Right lobe of liver (tissue), 6 donors: ENCODE results near the gene TARS1. TPM values are rescaled to one million over a fixed set of nuclear protein-coding genes. Genes with fewer than 3 reads are reported as not detected.
A peak's percentile ranks its signal among the peaks of the same experiment; 100 is the strongest.

Source experiments
- ATAC-seq, 4 donors: fragments of 200-7000 bp; cut with Tn5 transposase; one replicate each; pipeline ENCODE4 v1.9.1; 2020; ENCODE audit warnings: mild to moderate bottlenecking in 4 of 4, moderate library complexity in 4 of 4
- DNase-seq, 3 donors: peaks; one replicate each; pipeline ENCODE4 v3.0.0-alpha.2; 2020
- H3K27ac ChIP-seq, 3 donors: fragments of 200-600 bp; one replicate each; pipeline ENCODE4 v1.8.0; 2022
- H3K27me3 ChIP-seq, 2 donors: fragments of 200-600 bp; one replicate each; pipeline ENCODE4 v1.8.0; 2022
- H3K36me3 ChIP-seq, 4 donors: fragments of 200-600 bp; sonication (generic) in 1 of 4; one replicate each; pipeline versions ENCODE4 v1.5.1 to v1.8.0; 2017 to 2022; ENCODE audit warnings: control low read depth in 1 of 4
- H3K4me1 ChIP-seq, 4 donors: fragments of 200-600 bp; sonication (generic) in 1 of 4; one replicate each; pipeline versions ENCODE4 v1.5.1 to v1.8.0; 2017 to 2022; ENCODE audit warnings: control low read depth in 1 of 4
- H3K4me3 ChIP-seq, 3 donors: fragments of 200-600 bp; one replicate each; pipeline ENCODE4 v1.8.0; 2022
- H3K9me3 ChIP-seq, 4 donors: fragments of 200-600 bp; sonication (generic) in 1 of 4; one replicate each; pipeline versions ENCODE4 v1.5.1 to v1.8.0; 2017 to 2022; ENCODE audit warnings: control low read depth in 1 of 4
- CTCF ChIP-seq, 4 donors: fragments of 200-600 bp in 3 of 4; fragments of 450-650 bp in 1 of 4; IDR thresholded peaks; one replicate each; pipeline versions ENCODE4 v1.5.1 to v1.8.0; 2016 to 2022; ENCODE audit warnings: antibody characterized with exemption in 4 of 4, mild to moderate bottlenecking in 2 of 4
- POLR2A ChIP-seq: fragments of 450-650 bp; IDR thresholded peaks from one replicate; pipeline ENCODE4 v1.6.1; 2017; ENCODE audit warnings: antibody characterized with exemption, mild to moderate bottlenecking
- WGBS: methylation state at CpG from one replicate; pipeline ENCODE4 v1.1.6; 2018; ENCODE audit warnings: low coverage, low lambda C conversion rate; ENCODE audit not compliant: insufficient coverage; ENCODE audit errors: missing lambda C conversion rate; 5-methylcytosine and 5-hydroxymethylcytosine counted together
- intact Hi-C, 2 donors: fragments of 100-400 bp; cut with DNase I; formaldehyde crosslinking; loops; one replicate each; pipeline versions ENCODE4 v1.11.2 to v1.14.1; 2022
- total RNA-seq, 6 experiments: library from RNA; depleted of rRNA in 2 of 6; stranded (reverse); fragments of >200 nt in 2 of 6; fragmentation: NEBNext Ultra II Directional in 3 of 6; extraction: Animal tissue kit (Norgen Biotek cat#: 25700) in 3 of 6; gene quantifications; one replicate each; pipeline versions ENCODE4 v1.1.0 to v1.2.4, GENCODE V29; 2016 to 2023
- donor health status: DM: no; HTN: yes; CAD: no.
- donor health status: DM: no; HTN: no; CAD: no.
- donor health status: DM: no; HTN: no; CAD: no.
- donor health status: DM: no; HTN: yes; CAD: no.
- donor health status: DM: no; HTN: yes; CAD: no.

Gene TARS1
- total RNA-seq, 6 experiments from 2014 or later, result 43.2 to 118 (median 98.3) TPM

- no peaks in the 10 kb centered on the region for H3K36me3 ChIP-seq
- 2% methylated on average over 3 of the region's 3 CpGs for WGBS
- no peak overlapping the region for H3K4me3 ChIP-seq
- DNase-seq (no peak), ATAC-seq (peak; percentile 52 to 60 (median 54))
- H3K9me3 ChIP-seq, result no peaks in the 10 kb centered on the region
- TF ChIP-seq POLR2A (no peak), CTCF (IDR thresholded peaks at IDR 0.05) (peak; percentile 45 to 56 (median 52))
- no peak overlapping the region for H3K27ac ChIP-seq
- H3K4me1 ChIP-seq, result no peaks in the 10 kb centered on the region
- H3K27me3 ChIP-seq, result no peaks in the 10 kb centered on the region
- intact Hi-C loops, result no loop called here
These were observed 17.6 kb upstream of the TARS1 start for GRCh38 chr5:33423018-33423630.

GRCh38 chr5:33425314-33425713, 15.5 kb upstream of the TARS1 start:
- Histone ChIP-seq H3K4me1 (no peaks in the 10 kb centered on the region), H3K9me3 (no peaks in the 10 kb centered on the region), H3K36me3 (no peaks in the 10 kb centered on the region), H3K4me3 (no peak overlapping the region), H3K27me3 (no peaks in the 10 kb centered on the region), H3K27ac (no peak overlapping the region)
- WGBS, result 57% methylated on average over 2 of the region's 2 CpGs
- intact Hi-C loops, result no loop called here
- no peak for TF ChIP-seq CTCF (IDR thresholded peaks at IDR 0.05)
- TF ChIP-seq POLR2A, result no peak
- ATAC-seq (no peak), DNase-seq (no peak)

DNA sequence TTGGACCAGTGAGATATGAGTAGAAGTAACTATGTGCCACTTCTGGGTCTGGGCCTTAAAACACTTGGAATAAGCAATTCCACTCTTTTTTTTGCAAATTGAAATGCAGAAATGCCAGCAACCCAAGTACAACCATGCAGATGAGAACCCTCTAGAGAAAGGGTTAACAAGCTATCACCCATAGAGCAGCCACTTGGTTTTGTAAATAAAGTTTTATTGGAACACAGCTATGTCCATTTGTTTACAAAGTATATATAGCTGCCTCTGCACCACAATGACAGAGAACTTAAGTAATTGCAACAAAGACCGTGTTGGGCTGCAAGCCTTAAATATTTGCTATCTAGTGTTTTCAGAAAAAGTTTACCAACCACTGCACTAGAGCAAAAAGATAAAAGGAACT, 9.8 kb upstream of the TARS1 start:
- intact Hi-C loops, result loop anchor here in 1 of 2 donors (10.0 kb wide), 1 partner anchor 504 kb away; the partner anchor contains the start of gene RXFP3
- Histone ChIP-seq H3K27ac (no peak overlapping the region), H3K4me3 (no peak overlapping the region), H3K36me3 (no peaks in the 10 kb centered on the region), H3K9me3 (no peaks in the 10 kb centered on the region), H3K4me1 (peaks cover 0 to 21% (median 8%) of the 10 kb centered on the region in 4 donors), H3K27me3 (no peaks in the 10 kb centered on the region)
- ATAC-seq (no peak), DNase-seq (no peak)
- WGBS, result 100% methylated on average over 1 of the region's 1 CpG
- TF ChIP-seq CTCF (IDR thresholded peaks at IDR 0.05), result no peak
- TF ChIP-seq POLR2A, result no peak

- intact Hi-C loops, result loop anchor here in 1 of 2 donors (10.0 kb wide), 1 partner anchor 502 kb away; the partner anchor contains the start of gene RXFP3
- no peak overlapping the region for H3K4me3 ChIP-seq
- no peak for DNase-seq
- no peaks in the 10 kb centered on the region for H3K36me3 ChIP-seq
- peak overlapping the region in 2 of 3 donors; percentile 6 to 59 for H3K27ac ChIP-seq
- no peaks in the 10 kb centered on the region for H3K9me3 ChIP-seq
- 21% methylated on average over 1 of the region's 1 CpG for WGBS
- no peaks in the 10 kb centered on the region for H3K27me3 ChIP-seq
- peaks cover 0 to 21% (median 8%) of the 10 kb centered on the region in 4 donors for H3K4me1 ChIP-seq
- ATAC-seq, result peak; percentile 41 to 83 (median 65)
- no peak for TF ChIP-seq POLR2A
- no peak for TF ChIP-seq CTCF (IDR thresholded peaks at IDR 0.05)
These were observed 8.1 kb upstream of the TARS1 start for GRCh38 chr5:33432656-33433055.
